ENCODE data around the gene GINS1.
A peak's percentile ranks its signal among the peaks of the same experiment; 100 is the strongest.
"Not testable (repeated sequence)": the region's sequence is repeated elsewhere in the genome, so short reads cannot be mapped to it uniquely, and the experiment has no call there.

GINS1 gene

DNA sequence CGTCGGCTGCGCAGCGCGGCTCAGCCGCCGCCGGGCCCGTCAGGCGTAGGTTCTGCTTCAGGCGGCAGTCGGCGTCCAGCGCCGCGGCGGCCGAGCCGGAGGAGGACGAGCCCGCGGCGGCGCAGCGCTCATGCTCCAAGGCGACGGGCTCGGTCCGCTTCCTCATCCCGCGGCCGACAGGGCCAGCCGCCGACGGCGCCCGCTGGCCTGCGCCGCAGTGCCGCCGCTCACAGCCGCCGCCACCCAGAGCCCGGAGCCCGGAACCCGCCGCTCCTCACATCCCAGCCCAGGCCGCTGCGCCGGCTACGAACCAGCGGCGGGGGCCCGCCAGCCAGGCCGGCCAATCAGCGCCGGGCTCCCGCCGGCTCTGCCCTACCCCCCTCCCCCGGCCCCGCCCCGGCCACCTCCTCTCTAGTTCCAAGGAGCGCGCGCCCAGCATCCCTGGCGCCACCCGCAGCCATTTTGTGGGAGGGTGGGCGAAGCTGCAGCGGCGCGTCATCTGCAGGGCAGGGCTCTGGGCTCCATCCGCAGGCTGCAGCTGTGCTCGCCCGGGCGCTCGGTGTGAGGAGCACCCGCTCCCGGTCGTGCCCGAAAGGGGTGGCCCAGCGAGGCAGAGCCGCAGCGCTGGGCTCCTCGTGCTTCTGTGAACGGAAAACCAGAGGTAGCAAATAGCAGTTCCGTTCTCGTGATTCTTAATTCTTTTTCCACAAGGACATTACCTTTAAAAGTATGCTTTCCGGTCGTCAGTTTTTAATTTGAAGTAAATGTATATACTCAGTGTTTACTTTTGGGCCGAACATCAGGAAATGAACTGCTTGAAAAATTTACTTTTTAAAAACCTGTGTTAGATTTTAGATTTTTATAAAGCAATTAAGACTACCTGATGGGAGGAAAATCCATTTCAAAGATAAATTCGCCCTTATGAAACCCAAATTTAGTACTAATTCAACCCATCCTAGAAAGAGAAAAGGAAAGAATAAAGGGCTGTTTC, 16.6 kb upstream of the GINS1 start, which contains the start of gene ABHD12:
Gene ABHD12 (minus strand): TSS at position 298 of the 991 bp plus-strand sequence. CDS start 132 bp downstream, at position 166.
- peak; percentile 97 for DNase-seq

DNA sequence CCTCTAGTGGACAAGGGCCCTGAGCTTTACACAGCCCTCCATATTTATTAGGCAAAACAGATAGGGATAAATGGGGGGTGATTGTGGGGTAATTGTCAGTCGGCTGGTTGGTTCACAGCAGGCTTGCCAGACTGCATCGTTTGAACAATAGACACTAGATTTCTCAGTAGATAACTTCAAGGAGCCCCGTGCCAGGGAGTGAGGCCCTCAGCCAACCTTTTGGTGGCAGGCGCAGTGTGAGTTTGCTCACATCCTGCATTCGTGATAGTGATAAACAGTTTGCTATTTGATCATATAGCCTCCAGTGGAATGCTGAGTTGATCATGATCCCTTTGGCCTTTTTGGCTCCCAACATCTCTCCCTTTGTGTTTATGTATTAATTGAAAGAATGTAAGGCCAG, 13.2 kb upstream of the GINS1 start:
- DNase-seq: no peak

DNA sequence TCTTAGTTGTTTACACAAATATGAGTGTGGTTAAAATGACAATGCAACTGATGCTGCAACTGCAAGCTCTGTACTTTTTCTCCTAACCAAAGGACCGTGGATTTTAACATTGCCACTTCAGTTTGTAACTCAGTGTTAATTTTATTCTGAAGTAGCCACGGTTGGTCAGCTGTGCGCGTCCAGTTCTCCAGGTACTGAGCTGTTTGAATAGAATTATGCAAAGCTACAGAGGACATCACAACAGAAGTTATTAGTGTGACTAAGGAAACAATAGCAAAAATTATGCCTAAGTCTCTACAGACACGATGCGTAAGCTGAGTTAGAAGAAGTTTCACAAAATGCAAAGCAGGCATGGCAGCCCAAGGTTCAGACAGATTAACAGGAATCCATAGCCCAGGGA, 12.5 kb upstream of the GINS1 start:
- no peak for DNase-seq

- DNase-seq: no peak
These were observed 10.4 kb upstream of the GINS1 start for GRCh38 chr20:25397096-25397495.

DNA sequence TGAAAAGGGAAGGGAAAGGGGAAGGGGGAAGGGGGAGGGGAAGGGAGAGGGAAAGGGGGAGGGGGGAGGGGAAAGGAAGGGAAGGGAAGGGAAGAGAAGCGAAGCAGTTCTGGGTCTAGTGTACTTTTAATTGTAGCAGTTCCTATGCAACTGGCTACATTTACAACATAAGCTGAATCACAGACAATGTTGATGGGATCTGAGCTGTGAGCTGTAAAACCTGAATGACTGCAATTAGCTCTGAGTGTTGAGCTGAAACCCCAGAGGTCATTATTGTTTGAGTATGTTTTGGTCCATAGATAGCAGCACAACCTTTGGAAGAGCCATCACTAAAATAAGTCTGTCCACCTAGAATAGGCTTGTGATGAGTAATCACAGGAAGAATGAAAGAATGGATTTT, 9.7 kb upstream of the GINS1 start:
- no peak for DNase-seq

GRCh38 chr20:25398376-25399036, 9.0 kb upstream of the GINS1 start:
- no peak for DNase-seq

- DNase-seq: peak; percentile 51
These were observed 8.4 kb upstream of the GINS1 start for GRCh38 chr20:25399037-25399430.

DNA sequence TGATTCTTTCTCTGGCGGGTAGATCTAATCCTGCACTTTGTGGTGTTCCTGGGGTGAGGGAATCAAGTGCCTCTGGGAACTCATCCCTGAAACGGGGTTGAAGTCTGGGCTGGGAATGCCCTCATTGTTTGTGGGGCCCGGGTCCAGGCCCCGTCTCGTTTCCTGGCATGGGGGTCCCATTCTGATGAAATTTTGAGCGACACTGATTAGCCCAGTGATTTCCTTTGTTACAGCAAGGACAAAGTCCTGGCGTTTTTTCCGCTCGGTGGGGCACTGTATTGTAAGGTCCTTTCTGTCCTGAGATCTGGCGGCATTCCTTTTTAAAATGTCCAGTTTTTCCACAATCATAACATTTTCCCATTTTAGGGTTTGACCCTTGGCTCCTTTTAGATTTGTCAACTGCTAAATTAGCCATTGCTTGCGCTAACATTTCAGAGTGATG, 7.2 kb upstream of the GINS1 start:
- DNase-seq: not testable (repeated sequence)

DNA sequence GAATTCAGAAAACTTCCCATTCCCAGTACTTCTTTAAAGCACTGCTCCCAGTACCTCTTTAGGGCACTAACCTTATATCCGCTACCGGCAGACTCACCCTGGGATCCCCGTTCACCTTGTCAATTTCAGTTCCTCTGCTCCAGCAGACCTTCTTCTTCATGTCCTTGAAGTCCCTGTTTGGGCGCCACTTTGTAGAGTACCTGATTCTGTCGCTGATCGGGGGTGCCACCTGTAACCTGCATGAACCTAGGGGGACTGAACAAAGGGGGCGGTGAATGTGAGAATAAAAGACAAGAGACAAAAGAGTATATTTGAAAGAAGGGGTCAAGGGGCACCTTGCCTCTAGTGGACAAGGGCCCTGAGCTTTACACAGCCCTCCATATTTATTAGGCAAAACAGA, 4.9 kb upstream of the GINS1 start:
- no peak for DNase-seq

DNA sequence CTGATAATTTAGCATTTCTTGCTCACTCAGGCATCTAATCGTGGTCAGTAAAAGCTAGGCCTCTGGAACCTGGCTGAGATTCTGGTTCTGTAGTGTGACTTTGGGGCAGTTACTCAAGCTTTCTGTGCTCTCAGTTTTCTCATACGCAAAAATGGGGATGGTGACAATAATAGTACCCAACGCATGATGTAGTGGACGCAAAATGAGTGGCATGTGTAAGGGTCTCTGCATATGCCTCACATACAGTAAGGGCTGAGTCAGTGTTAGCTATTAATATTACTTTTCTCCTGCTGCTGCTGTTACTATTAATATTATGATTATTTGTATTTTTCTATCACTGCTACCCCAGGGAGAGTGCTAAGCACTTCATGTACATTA, 686 bp downstream of the GINS1 start:
- DNase-seq: no peak

- DNase-seq: no peak
These were observed 1.4 kb downstream of the GINS1 start for GRCh38 chr20:25408890-25409289.

DNA sequence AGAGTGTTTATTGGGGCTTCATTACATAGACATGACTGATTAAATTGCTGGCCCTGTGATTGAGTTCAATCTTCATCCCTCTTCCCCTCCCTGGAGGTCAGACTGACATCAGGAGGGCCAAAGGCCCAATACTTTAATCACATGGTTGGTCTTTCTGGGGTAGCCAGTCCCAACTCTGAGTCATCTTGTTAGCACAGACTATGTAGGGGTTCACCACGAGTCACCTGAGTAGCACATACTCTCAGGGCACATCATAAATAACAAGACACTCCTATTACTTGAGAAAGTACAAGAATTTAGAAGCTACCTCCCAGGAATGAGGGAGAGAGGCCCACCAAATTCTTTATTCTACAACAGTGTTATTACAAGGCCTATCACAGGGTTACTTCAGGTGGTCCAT, 11.3 kb downstream of the GINS1 start:
- no peak for DNase-seq

DNA sequence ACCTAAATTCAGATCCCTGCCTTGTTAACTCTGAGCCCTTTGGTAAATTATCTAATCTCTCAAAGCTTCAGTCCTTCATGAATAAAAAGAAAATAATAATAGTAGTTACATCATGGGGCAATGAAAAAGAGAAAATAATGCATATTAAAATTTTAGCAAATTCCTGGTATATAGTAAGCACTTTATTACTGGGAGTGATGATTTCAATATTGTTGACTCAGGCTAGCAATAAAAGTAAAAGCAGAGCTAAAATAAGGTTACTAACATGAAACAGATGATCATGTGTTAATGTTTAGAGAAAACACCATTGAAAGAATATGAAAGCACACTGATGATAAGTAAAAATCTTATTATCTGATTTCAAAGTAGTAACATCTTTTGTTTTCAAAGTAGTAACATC, 13.6 kb downstream of the GINS1 start:
- DNase-seq: no peak

DNA sequence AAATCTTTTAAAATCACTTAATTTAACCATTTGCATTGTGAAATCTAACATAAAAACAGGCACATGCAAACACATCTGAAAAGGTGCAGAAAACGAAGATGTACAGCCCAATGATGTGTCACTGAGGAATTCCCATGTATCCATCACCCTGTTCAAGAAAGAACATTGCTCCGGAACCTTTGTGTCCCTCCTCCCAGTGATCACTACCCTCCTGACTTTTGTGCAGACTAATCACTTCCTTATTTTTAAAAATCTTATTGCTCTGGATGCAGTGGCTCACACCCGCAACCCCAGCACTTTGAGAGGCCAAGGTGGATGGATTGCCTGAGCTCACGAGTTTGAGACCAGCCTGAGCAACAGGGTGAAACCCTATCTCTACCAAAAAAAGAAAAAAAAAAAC, 14.6 kb downstream of the GINS1 start:
- no peak for DNase-seq

DNA sequence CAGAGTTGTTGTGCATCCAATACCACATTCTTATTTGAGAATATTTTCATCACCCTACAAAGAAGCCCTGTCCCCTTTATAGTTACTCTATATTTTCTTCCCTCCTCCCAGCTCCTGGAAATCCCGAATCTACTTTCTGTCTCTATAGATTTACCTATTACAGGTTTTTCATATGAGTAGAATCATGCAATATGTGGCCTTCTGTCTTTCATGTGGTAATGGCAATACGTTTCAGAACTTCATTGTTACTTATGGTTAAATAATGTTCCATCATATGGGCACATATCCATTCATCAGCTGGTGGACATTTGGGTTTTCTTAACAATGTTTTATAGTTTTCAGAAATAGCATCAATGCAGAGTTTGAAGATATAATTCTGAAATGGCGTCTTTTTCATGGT, 17.1 kb downstream of the GINS1 start:
- DNase-seq: no peak

- DNase-seq: no peak
These were observed 29.7 kb downstream of the GINS1 start for GRCh38 chr20:25437153-25437581.

- no peak for DNase-seq
These were observed 31.9 kb downstream of the GINS1 start for GRCh38 chr20:25439328-25439727.

GRCh38 chr20:25444556-25444955, 37.1 kb downstream of the GINS1 start:
- DNase-seq: no peak

GRCh38 chr20:25447671-25448070, 40.2 kb downstream of the GINS1 start:
- DNase-seq: no peak

DNA sequence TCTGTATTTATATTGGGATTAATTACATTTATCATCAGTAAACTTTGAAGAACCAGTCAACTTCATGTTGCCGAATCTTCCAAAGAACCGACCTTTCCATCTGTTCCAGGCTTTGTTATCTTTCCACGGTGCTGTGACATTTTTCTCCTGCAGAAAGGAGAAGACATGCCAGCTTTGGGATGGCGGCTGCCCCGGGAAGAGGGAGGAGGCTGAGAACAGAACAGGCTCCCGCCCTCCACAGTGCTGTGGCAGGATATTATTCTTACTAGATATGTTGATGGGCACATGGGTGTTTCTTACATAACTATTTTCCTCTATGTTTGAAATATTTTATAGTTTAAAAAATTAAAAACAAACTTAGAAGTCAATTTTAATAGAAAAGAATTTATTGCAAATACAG, 44.9 kb downstream of the GINS1 start:
- DNase-seq: no peak

- peak; percentile 5 for DNase-seq
These were observed 45.8 kb downstream of the GINS1 start for GRCh38 chr20:25453035-25453810.

DNA sequence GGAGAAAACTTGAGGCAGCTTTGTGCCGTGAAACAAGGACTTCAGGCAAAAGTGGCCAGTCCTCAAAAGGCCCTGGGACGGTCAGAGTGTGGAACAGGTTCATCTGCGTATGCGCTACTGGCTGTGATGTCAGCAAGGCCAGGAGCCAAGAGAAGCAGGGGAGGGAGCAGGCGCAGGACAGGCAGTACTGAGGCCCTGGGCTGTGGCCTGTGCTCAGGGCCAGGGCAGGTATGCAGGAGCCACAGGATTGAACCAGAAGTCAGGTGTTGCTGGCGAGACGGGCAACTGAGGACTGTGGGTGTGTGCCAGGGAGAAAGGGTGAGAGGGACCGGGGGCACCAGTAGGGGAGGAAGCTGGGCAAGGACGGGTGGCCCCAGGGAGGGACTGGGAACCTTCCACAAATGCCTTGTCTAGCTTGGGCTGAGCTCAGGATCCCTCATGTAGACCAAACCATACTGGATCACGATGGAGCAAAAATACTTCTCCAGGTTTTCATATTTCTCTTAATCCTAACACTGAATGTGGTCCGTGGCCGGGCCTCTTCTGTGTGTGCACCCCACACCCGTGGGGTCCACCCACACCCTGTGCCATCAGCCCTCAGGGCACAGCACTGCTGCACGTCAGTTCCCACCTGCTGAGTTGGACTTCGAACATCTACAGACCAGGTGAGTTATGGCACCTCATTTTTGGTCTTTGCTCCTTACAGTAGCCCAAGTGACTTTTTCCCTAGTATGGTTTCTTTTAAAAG, 46.9 kb downstream of the GINS1 start:
- no peak for DNase-seq

All from NCI-H2029 (cell line).